NT2/D1 (cell line): ENCODE measurements around the gene JTB.

Experiments
- YY1 ChIP-seq: IDR thresholded peaks from 2 replicates; pipeline ENCODE4 v1.6.1; 2011; ENCODE audit not compliant: insufficient read length, insufficient read depth
- ZNF274 ChIP-seq: IDR thresholded peaks from 2 replicates; pipeline ENCODE4 v1.6.1; 2011; ENCODE audit warnings: mild to moderate bottlenecking, low read depth, low read length

- TF ChIP-seq ZNF274 = no peak
- no peak for TF ChIP-seq YY1
These were observed 43.5 kb downstream of the JTB start for GRCh38 chr1:153933955-153934354.
